NT2/D1 (cell line): ENCODE measurements around the gene LPCAT4.

ENCODE experiments used
- SUZ12 ChIP-seq: IDR thresholded peaks from 2 replicates; pipeline ENCODE4 v1.6.1; 2011; ENCODE audit not compliant: insufficient read length, insufficient read depth; ENCODE audit errors: extremely low read depth
- YY1 ChIP-seq: IDR thresholded peaks from 2 replicates; pipeline ENCODE4 v1.6.1; 2011; ENCODE audit not compliant: insufficient read length, insufficient read depth

DNA sequence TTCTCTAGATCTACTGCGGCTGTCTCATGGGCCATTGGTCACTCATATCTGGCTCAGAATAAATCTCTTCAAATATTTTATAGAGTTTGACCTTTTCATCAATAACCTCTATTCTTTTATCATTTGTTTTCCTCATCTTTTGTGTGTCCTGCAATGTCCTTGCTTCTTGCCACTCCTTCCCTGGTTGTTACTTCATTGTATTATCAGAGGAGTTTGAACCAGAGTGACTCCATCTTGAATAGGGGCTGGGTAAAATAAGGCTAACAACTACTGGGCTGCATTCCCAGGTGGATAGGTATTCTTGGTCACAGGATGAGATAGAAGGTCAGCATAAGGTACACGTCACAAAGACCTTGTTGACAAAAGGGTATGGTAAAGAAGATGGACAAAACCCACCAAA lies 9.9 kb upstream of the LPCAT4 start:
- TF ChIP-seq SUZ12: no peak
- TF ChIP-seq YY1: no peak
